Subcutaneous abdominal adipose tissue (tissue), 5 donors: ENCODE results near the gene GPR62.

ENCODE experiments used
- H3K27ac ChIP-seq: one replicate; pipeline ENCODE4 v1.7.0; 2013; ENCODE audit warnings: low read depth, mild to moderate bottlenecking, inconsistent platforms, low read length, moderate library complexity
- H3K27me3 ChIP-seq, 5 donors: one replicate each; pipeline ENCODE4 v1.7.0; 2013; ENCODE audit warnings: low read length in 5 of 5, inconsistent platforms in 1 of 5; ENCODE audit not compliant: control insufficient read depth in 5 of 5, insufficient read depth in 4 of 5
- H3K36me3 ChIP-seq, 5 donors: one replicate each; pipeline ENCODE4 v1.7.0; 2013; ENCODE audit warnings: low read length in 5 of 5; ENCODE audit not compliant: control insufficient read depth in 5 of 5, insufficient read depth in 5 of 5
- H3K4me1 ChIP-seq, 5 donors: one replicate each; pipeline ENCODE4 v1.7.0; 2013; ENCODE audit warnings: low read length in 5 of 5, mild to moderate bottlenecking in 3 of 5, moderate library complexity in 1 of 5; ENCODE audit not compliant: control insufficient read depth in 5 of 5, insufficient read depth in 5 of 5
- H3K4me3 ChIP-seq, 5 donors: one replicate each; pipeline ENCODE4 v1.7.0; 2013; ENCODE audit warnings: low read length in 5 of 5, low read depth in 1 of 5
- H3K9ac ChIP-seq, 5 donors: one replicate each; pipeline ENCODE4 v1.7.0; 2013; ENCODE audit warnings: low read length in 5 of 5, mild to moderate bottlenecking in 4 of 5, moderate library complexity in 3 of 5
- H3K9me3 ChIP-seq, 5 donors: one replicate each; pipeline ENCODE4 v1.7.0; 2013; ENCODE audit warnings: low read length in 5 of 5; ENCODE audit not compliant: control insufficient read depth in 5 of 5
- donor health status: healthy.
- donor health status: healthy.
- donor health status: healthy.
- donor health status: healthy.
- donor health status: healthy.

Gene GPR62

DNA sequence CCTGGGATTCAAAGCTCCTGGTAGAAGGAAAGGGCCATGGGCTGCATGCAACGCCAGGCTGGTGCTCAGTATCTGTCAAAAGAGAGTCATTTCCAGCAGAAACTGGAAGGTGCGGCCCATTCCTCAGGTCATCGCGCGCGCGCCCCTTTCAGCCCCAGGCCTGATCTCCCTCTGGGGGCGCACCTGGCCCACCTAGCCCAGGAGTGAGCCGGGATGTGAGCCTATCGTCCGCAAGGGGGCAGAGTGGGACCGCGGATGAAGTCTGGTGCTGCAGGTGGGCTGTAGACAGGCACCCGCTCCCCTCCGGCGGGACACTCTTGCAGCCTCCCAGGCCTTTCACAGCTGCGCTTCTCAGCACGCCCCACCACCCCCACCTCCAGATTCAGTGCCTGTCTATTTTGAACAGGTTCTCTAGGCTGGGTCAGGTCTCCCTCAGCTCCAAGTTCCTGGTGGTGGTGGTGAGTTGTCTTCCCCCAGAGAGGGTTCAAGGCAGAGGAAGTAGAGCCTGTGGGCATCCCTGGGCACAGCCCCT, 46.3 kb downstream of the GPR62 start:
- peaks cover 0 to 11% (median 4%) of the 10 kb centered on the region in 5 donors for H3K27me3 ChIP-seq
- no peaks in the 10 kb centered on the region for H3K36me3 ChIP-seq
- no peak overlapping the region for H3K27ac ChIP-seq
- no peaks in the 10 kb centered on the region for H3K9me3 ChIP-seq
- H3K4me3 ChIP-seq, result no peak overlapping the region
- peaks cover 10 to 31% (median 22%) of the 10 kb centered on the region in 5 donors for H3K4me1 ChIP-seq
- no peak overlapping the region for H3K9ac ChIP-seq

GRCh38 chr3:52002748-52003147, 47.6 kb downstream of the GPR62 start:
- no peaks in the 10 kb centered on the region for H3K9me3 ChIP-seq
- peaks cover 10 to 42% (median 22%) of the 10 kb centered on the region in 5 donors for H3K4me1 ChIP-seq
- H3K4me3 ChIP-seq, result no peak overlapping the region
- no peak overlapping the region for H3K27ac ChIP-seq
- no peaks in the 10 kb centered on the region for H3K36me3 ChIP-seq
- H3K9ac ChIP-seq, result no peak overlapping the region
- H3K27me3 ChIP-seq, result peaks cover 0 to 13% (median 4%) of the 10 kb centered on the region in 5 donors

GRCh38 chr3:52004163-52004787, 49.1 kb downstream of the GPR62 start:
- H3K36me3 ChIP-seq, result no peaks in the 10 kb centered on the region
- peaks cover 10 to 42% (median 22%) of the 10 kb centered on the region in 5 donors for H3K4me1 ChIP-seq
- H3K27ac ChIP-seq, result no peak overlapping the region
- H3K27me3 ChIP-seq, result peaks cover 0 to 14% (median 4%) of the 10 kb centered on the region in 5 donors
- H3K9me3 ChIP-seq, result no peaks in the 10 kb centered on the region
- H3K9ac ChIP-seq, result peak overlapping the region in 1 of 5 donors; percentile 36
- H3K4me3 ChIP-seq, result no peak overlapping the region

DNA sequence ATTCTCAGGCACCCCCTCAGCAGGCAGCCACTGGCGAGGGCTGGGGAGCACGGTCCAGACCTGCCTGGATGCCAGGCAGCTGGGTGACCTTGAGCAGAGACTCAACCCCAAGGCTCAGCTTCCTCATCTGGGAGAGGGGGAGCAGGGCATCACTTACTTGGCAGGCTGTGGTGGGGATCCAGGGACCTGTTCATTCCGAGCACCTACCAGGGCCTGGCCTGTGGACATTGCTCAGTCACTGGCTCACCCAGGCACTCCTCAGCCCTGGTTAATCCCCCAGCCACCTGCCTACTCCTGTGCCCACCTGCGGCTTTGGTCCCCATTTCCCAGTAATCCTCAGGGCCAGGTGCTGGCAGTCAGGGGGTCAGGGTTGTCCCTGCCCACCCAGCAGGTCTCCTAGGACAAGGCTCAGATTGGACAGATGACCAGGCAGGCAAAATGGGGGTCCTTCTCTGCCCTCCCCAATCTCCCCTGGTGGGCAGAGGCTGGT, 49.8 kb downstream of the GPR62 start:
- peaks cover 10 to 42% (median 22%) of the 10 kb centered on the region in 5 donors for H3K4me1 ChIP-seq
- H3K27me3 ChIP-seq, result peaks cover 0 to 14% (median 4%) of the 10 kb centered on the region in 5 donors
- H3K27ac ChIP-seq, result no peak overlapping the region
- no peaks in the 10 kb centered on the region for H3K9me3 ChIP-seq
- no peaks in the 10 kb centered on the region for H3K36me3 ChIP-seq
- H3K9ac ChIP-seq, result no peak overlapping the region
- peak overlapping the region in 1 of 5 donors; percentile 5 for H3K4me3 ChIP-seq

- Histone ChIP-seq H3K36me3 (no peaks in the 10 kb centered on the region), H3K27ac (no peak overlapping the region), H3K27me3 (peaks cover 0 to 14% (median 4%) of the 10 kb centered on the region in 5 donors), H3K9ac (no peak overlapping the region), H3K9me3 (no peaks in the 10 kb centered on the region), H3K4me3 (peak overlapping the region in 1 of 5 donors; percentile 5), H3K4me1 (peaks cover 10 to 42% (median 22%) of the 10 kb centered on the region in 5 donors)
Observed at GRCh38 chr3:52005571-52005986, 50.4 kb downstream of the GPR62 start.

DNA sequence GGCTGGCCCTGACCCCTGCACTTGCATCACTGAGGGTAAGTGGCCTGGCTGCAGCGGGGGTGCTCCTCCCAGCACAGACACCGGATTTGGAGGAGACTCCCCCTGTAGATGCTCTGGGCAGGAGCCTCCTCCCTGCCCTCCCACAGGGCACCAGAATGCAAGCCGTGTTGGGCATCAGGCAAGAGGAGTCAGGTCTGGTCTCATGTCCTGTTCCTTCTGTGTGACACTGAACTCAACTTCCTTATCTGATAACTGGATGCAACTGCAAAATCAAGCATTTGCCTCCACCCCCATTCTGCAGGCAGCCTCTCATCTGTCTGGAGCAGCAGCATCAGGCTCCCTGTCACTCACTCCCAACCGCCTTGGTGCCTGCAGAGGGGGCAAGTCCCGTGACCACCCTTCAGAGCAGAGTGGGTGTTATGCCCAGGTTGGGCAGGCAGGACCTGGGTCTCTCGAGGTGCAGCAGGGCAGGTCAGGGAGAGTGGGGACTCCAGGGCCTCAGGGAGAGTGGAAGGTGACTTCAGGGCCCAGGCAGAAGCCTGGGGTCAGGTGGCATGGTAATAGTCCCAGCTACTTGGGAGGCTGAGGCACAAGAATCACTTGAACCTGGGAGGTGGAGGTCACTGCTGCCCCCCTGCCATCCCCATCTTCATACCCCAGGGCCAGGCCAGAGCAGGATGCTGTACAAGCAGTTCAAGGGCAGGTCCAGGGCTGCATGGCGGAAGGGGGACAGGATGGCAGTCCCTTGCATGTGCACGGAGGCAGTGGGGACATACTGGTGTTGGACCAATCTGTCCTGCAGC, 51.0 kb downstream of the GPR62 start:
- H3K27me3 ChIP-seq, result peaks cover 0 to 14% (median 4%) of the 10 kb centered on the region in 5 donors
- peaks cover 10 to 42% (median 22%) of the 10 kb centered on the region in 5 donors for H3K4me1 ChIP-seq
- no peaks in the 10 kb centered on the region for H3K36me3 ChIP-seq
- no peak overlapping the region for H3K9ac ChIP-seq
- H3K27ac ChIP-seq, result no peak overlapping the region
- H3K4me3 ChIP-seq, result peak overlapping the region in 1 of 5 donors; percentile 5
- H3K9me3 ChIP-seq, result no peaks in the 10 kb centered on the region

GRCh38 chr3:52006820-52007133, 51.6 kb downstream of the GPR62 start:
- H3K4me3 ChIP-seq, result no peak overlapping the region
- H3K9ac ChIP-seq, result no peak overlapping the region
- no peak overlapping the region for H3K27ac ChIP-seq
- peaks cover 0 to 14% (median 4%) of the 10 kb centered on the region in 5 donors for H3K27me3 ChIP-seq
- H3K9me3 ChIP-seq, result no peaks in the 10 kb centered on the region
- peaks cover 8 to 36% (median 18%) of the 10 kb centered on the region in 5 donors for H3K4me1 ChIP-seq
- no peaks in the 10 kb centered on the region for H3K36me3 ChIP-seq
